Endodermal cell (in vitro differentiated cells): ENCODE results near the gene SRRD. TPM values are rescaled to one million over a fixed set of nuclear protein-coding genes. Genes with fewer than 3 reads are reported as not detected.
A peak's percentile ranks its signal among the peaks of the same experiment; 100 is the strongest.

ENCODE experiments used
- DNase-seq: peaks from one replicate; pipeline ENCODE4 v3.0.0-alpha.2; 2017
- H3K27ac ChIP-seq: 2 replicates; pipeline ENCODE4 v1.5.1; 2013; ENCODE audit warnings: mild to moderate bottlenecking, low read depth, low read length, moderate library complexity
- H3K27me3 ChIP-seq: 2 replicates; pipeline ENCODE4 v1.6.1; 2013; ENCODE audit warnings: mild to moderate bottlenecking, low read length, moderate library complexity; ENCODE audit not compliant: insufficient read depth, control insufficient read depth, poor library complexity, severe bottlenecking
- H3K36me3 ChIP-seq: 2 replicates; pipeline ENCODE4 v1.7.0; 2013; ENCODE audit warnings: mild to moderate bottlenecking, low read length, moderate library complexity; ENCODE audit not compliant: control insufficient read depth, insufficient read depth
- H3K4me1 ChIP-seq: one replicate; pipeline ENCODE4 v1.7.0; 2013; ENCODE audit warnings: low read length; ENCODE audit not compliant: control insufficient read depth, insufficient read depth
- H3K4me3 ChIP-seq: 2 replicates; pipeline ENCODE4 v1.5.1; 2013; ENCODE audit warnings: mild to moderate bottlenecking, low read length, moderate library complexity
- H3K9ac ChIP-seq: 2 replicates; pipeline ENCODE4 v1.6.1; 2013; ENCODE audit warnings: mild to moderate bottlenecking, low read length, moderate library complexity; ENCODE audit not compliant: poor library complexity, severe bottlenecking; ENCODE audit errors: extremely low read depth
- H3K9me3 ChIP-seq: 2 replicates; pipeline ENCODE4 v1.6.1; 2013; ENCODE audit warnings: mild to moderate bottlenecking, low read length, moderate library complexity; ENCODE audit not compliant: control insufficient read depth
- H3K27ac Mint-ChIP-seq: 2 replicates; pipeline ENCODE4 v1.8.0; 2020; ENCODE audit warnings: mixed read lengths
- H3K27me3 Mint-ChIP-seq: 2 replicates; pipeline ENCODE4 v1.8.0; 2021; ENCODE audit warnings: mild to moderate bottlenecking, mixed read lengths; ENCODE audit not compliant: insufficient read depth
- H3K36me3 Mint-ChIP-seq: 2 replicates; pipeline ENCODE4 v1.8.0; 2020; ENCODE audit warnings: low read depth, mixed read lengths
- H3K4me1 Mint-ChIP-seq: 2 replicates; pipeline ENCODE4 v1.8.0; 2020; ENCODE audit warnings: mixed read lengths
- H3K4me3 Mint-ChIP-seq: 2 replicates; pipeline ENCODE4 v1.8.0; 2020; ENCODE audit warnings: mild to moderate bottlenecking, moderate library complexity, mixed read lengths
- H3K9me3 Mint-ChIP-seq: 2 replicates; pipeline ENCODE4 v1.8.0; 2020; ENCODE audit warnings: mild to moderate bottlenecking, mixed read lengths
- CTCF ChIP-seq: fragments of 200-600 bp; sonication (generic); conservative IDR thresholded peaks from 2 replicates; pipeline ENCODE4 v1.5.0; 2021; ENCODE audit warnings: antibody characterized with exemption, mild to moderate bottlenecking
- WGBS, 2 experiments: methylation state at CpG; one replicate each; pipeline versions ENCODE4 v1.1.5 to v1.1.7; 2013; ENCODE audit warnings: missing lambda C conversion rate in 2 of 2, mixed read lengths in 1 of 2; ENCODE audit not compliant: insufficient coverage in 1 of 2, insufficient read length in 1 of 2; 5-methylcytosine and 5-hydroxymethylcytosine counted together
- total RNA-seq, 2 donors: library from RNA; stranded (reverse); fragmentation: NEBNext Ultra II Directional in 1 of 2; extraction: Animal tissue kit (Norgen Biotek cat#: 25700) in 1 of 2; gene quantifications; 2 replicates in 1 of 2; 3 replicates in 1 of 2; pipeline ENCODE4 v1.2.1, GENCODE V29; 2021

The SRRD gene
- total RNA-seq, 2 donors from 2014 or later = 27.4 to 30.0 TPM

- H3K9me3 ChIP-seq = no peaks in the 10 kb centered on the region
- no peak overlapping the region for H3K4me3 ChIP-seq
- no peaks in the 10 kb centered on the region for H3K27me3 Mint-ChIP-seq
- no peak for DNase-seq
- H3K27me3 ChIP-seq = no peaks in the 10 kb centered on the region
- no peak for TF ChIP-seq CTCF
- H3K27ac ChIP-seq = peak overlapping the region; percentile 79
- 84 to 87% methylated on average over 10 of the region's 10 CpGs for WGBS, 2 experiments
- peaks cover 6% of the 10 kb centered on the region for H3K4me1 Mint-ChIP-seq
- H3K36me3 Mint-ChIP-seq = peaks cover 47% of the 10 kb centered on the region
- H3K4me1 ChIP-seq = peaks cover 7% of the 10 kb centered on the region
- H3K27ac Mint-ChIP-seq = no peak overlapping the region
- H3K9me3 Mint-ChIP-seq = no peaks in the 10 kb centered on the region
- peaks cover 71% of the 10 kb centered on the region for H3K36me3 ChIP-seq
- H3K4me3 Mint-ChIP-seq = no peak overlapping the region
- H3K9ac ChIP-seq = no peak overlapping the region
Observed at GRCh38 chr22:26463101-26463661, 20.5 kb upstream of the SRRD start.

GRCh38 chr22:26463688-26464087, 20.0 kb upstream of the SRRD start:
- no peak for TF ChIP-seq CTCF
- H3K4me1 ChIP-seq = peaks cover 7% of the 10 kb centered on the region
- no peak overlapping the region for H3K4me3 Mint-ChIP-seq
- no peaks in the 10 kb centered on the region for H3K9me3 ChIP-seq
- H3K27ac ChIP-seq = peak overlapping the region; percentile 79
- 92 to 93% methylated on average over 4 to 9 of the region's 9 CpGs for WGBS, 2 experiments
- H3K27me3 Mint-ChIP-seq = no peaks in the 10 kb centered on the region
- H3K4me3 ChIP-seq = no peak overlapping the region
- H3K9me3 Mint-ChIP-seq = no peaks in the 10 kb centered on the region
- H3K9ac ChIP-seq = no peak overlapping the region
- DNase-seq = no peak
- H3K36me3 Mint-ChIP-seq = peaks cover 48% of the 10 kb centered on the region
- H3K27me3 ChIP-seq = no peaks in the 10 kb centered on the region
- H3K27ac Mint-ChIP-seq = no peak overlapping the region
- peaks cover 6% of the 10 kb centered on the region for H3K4me1 Mint-ChIP-seq
- peaks cover 73% of the 10 kb centered on the region for H3K36me3 ChIP-seq

GRCh38 chr22:26464312-26464711, 19.4 kb upstream of the SRRD start:
- H3K36me3 Mint-ChIP-seq = peaks cover 49% of the 10 kb centered on the region
- no peaks in the 10 kb centered on the region for H3K27me3 ChIP-seq
- H3K4me1 ChIP-seq = peaks cover 7% of the 10 kb centered on the region
- H3K4me3 Mint-ChIP-seq = no peak overlapping the region
- H3K4me1 Mint-ChIP-seq = peaks cover 6% of the 10 kb centered on the region
- no peak for TF ChIP-seq CTCF
- no peaks in the 10 kb centered on the region for H3K27me3 Mint-ChIP-seq
- H3K4me3 ChIP-seq = no peak overlapping the region
- peak overlapping the region; percentile 79 for H3K27ac ChIP-seq
- no peak overlapping the region for H3K27ac Mint-ChIP-seq
- H3K36me3 ChIP-seq = peaks cover 73% of the 10 kb centered on the region
- H3K9me3 Mint-ChIP-seq = no peaks in the 10 kb centered on the region
- DNase-seq = no peak
- H3K9ac ChIP-seq = no peak overlapping the region
- WGBS, 2 experiments = 92 to 95% methylated on average over 3 to 7 of the region's 7 CpGs
- no peaks in the 10 kb centered on the region for H3K9me3 ChIP-seq
